Fibroblast of lung (primary cell): ENCODE data around the gene DCLK2.

ENCODE experiments used
- EZH2 ChIP-seq: IDR thresholded peaks from 2 replicates; pipeline ENCODE4 v1.5.1; 2012; ENCODE audit warnings: low read length, control low read depth, mild to moderate bottlenecking; ENCODE audit errors: missing control alignments
- TF ChIP-seq, protein P1 (sequence below), 2 donors: IDR thresholded peaks in 1 of 2; conservative IDR thresholded peaks in 1 of 2; 1 replicate in 1 of 2; 2 replicates in 1 of 2; pipeline ENCODE4 v1.5.1; 2011 to 2012; ENCODE audit warnings: low read length in 2 of 2, control low read depth in 1 of 2, inconsistent platforms in 1 of 2, low read depth in 1 of 2, mild to moderate bottlenecking in 1 of 2

DNA sequence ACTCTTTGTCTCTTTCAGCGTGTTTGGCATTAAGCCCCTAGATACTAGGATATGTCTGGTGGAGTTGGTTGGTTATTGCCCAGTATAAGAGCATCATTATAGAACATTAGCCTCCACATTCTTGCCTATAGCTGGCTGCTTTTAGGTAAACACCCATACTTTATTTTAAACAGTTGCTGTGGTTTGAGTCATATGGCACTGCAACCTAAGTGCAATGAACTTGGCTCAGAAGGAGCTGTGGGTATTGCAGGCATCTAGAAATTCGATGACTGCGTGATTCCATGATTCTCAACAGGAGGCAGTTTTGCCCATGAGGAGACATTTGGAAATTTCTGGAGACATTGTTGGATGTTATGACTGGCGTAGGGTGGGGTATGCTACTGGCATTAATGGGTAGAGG is 49.5 kb downstream of the DCLK2 start:
- TF ChIP-seq, protein P1, sequence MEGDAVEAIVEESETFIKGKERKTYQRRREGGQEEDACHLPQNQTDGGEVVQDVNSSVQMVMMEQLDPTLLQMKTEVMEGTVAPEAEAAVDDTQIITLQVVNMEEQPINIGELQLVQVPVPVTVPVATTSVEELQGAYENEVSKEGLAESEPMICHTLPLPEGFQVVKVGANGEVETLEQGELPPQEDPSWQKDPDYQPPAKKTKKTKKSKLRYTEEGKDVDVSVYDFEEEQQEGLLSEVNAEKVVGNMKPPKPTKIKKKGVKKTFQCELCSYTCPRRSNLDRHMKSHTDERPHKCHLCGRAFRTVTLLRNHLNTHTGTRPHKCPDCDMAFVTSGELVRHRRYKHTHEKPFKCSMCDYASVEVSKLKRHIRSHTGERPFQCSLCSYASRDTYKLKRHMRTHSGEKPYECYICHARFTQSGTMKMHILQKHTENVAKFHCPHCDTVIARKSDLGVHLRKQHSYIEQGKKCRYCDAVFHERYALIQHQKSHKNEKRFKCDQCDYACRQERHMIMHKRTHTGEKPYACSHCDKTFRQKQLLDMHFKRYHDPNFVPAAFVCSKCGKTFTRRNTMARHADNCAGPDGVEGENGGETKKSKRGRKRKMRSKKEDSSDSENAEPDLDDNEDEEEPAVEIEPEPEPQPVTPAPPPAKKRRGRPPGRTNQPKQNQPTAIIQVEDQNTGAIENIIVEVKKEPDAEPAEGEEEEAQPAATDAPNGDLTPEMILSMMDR (conservative IDR thresholded peaks at IDR 0.05 in 1 of 2, IDR thresholded peaks at IDR 0.05 in 1 of 2; ENCODE audit: low read depth in 1 of 2, low read length in 2 of 2) = peak in 1 of 2 donors; percentile 1
- no peak for TF ChIP-seq EZH2
